Mononuclear cell (primary cell): ENCODE measurements around the gene GPR65. TPM values are rescaled to one million over a fixed set of nuclear protein-coding genes. Genes with fewer than 3 reads are reported as not detected.

Experiments used
- H3K27me3 ChIP-seq: 2 replicates; pipeline ENCODE4 v1.6.0; 2011; ENCODE audit warnings: low read length, control low read depth; ENCODE audit not compliant: insufficient read depth
- H3K4me1 ChIP-seq: 2 replicates; pipeline ENCODE4 v1.5.1; 2011; ENCODE audit warnings: mild to moderate bottlenecking, low read length, control low read depth; ENCODE audit not compliant: insufficient read depth
- H3K4me3 ChIP-seq: 2 replicates; pipeline ENCODE4 v1.5.1; 2011; ENCODE audit warnings: mild to moderate bottlenecking, low read length, moderate library complexity
- H3K9me3 ChIP-seq: 2 replicates; pipeline ENCODE4 v1.5.1; 2011; ENCODE audit warnings: low read depth, mild to moderate bottlenecking, control low read depth, low read length
- total RNA-seq: library from RNA; depleted of rRNA; stranded (reverse); fragments of >200 nt; gene quantifications from one replicate; pipeline ENCODE4 v1.2.3, GENCODE V29; 2012

The GPR65 gene
- total RNA-seq, 1 donor, result 30.2 TPM

- Histone ChIP-seq H3K4me1 (peaks cover 35% of the 10 kb centered on the region), H3K27me3 (no peaks in the 10 kb centered on the region)
These were observed 35.2 kb downstream of the GPR65 start for GRCh38 chr14:88040146-88040545.

GRCh38 chr14:88043529-88044443 lies 38.9 kb downstream of the GPR65 start:
- peaks cover 66% of the 10 kb centered on the region for H3K4me1 ChIP-seq

More at GRCh38 chr14:88040146-88040545, 35.2 kb downstream of the GPR65 start:
- Histone ChIP-seq H3K9me3 (no peaks in the 10 kb centered on the region), H3K4me3 (no peak overlapping the region)

GRCh38 chr14:88044444-88044758 lies 39.5 kb downstream of the GPR65 start:
- peaks cover 66% of the 10 kb centered on the region for H3K4me1 ChIP-seq
- no peaks in the 10 kb centered on the region for H3K27me3 ChIP-seq
- no peaks in the 10 kb centered on the region for H3K9me3 ChIP-seq
- no peak overlapping the region for H3K4me3 ChIP-seq

More at GRCh38 chr14:88043529-88044443, 38.9 kb downstream of the GPR65 start:
- no peaks in the 10 kb centered on the region for H3K27me3 ChIP-seq
- no peak overlapping the region for H3K4me3 ChIP-seq
- no peaks in the 10 kb centered on the region for H3K9me3 ChIP-seq

- H3K27me3 ChIP-seq, result no peaks in the 10 kb centered on the region
- H3K4me3 ChIP-seq, result no peak overlapping the region
- peaks cover 66% of the 10 kb centered on the region for H3K4me1 ChIP-seq
- no peaks in the 10 kb centered on the region for H3K9me3 ChIP-seq
These were observed 40.0 kb downstream of the GPR65 start for GRCh38 chr14:88044776-88045446.

- H3K9me3 ChIP-seq, result no peaks in the 10 kb centered on the region
- no peak overlapping the region for H3K4me3 ChIP-seq
- no peaks in the 10 kb centered on the region for H3K27me3 ChIP-seq
- peaks cover 73% of the 10 kb centered on the region for H3K4me1 ChIP-seq
These were observed 40.8 kb downstream of the GPR65 start for GRCh38 chr14:88045705-88046104.

- no peaks in the 10 kb centered on the region for H3K9me3 ChIP-seq
- no peaks in the 10 kb centered on the region for H3K27me3 ChIP-seq
- peaks cover 65% of the 10 kb centered on the region for H3K4me1 ChIP-seq
- H3K4me3 ChIP-seq, result no peak overlapping the region
These were observed 43.4 kb downstream of the GPR65 start for GRCh38 chr14:88048351-88048750.

GRCh38 chr14:88049266-88049665 lies 44.3 kb downstream of the GPR65 start:
- peaks cover 59% of the 10 kb centered on the region for H3K4me1 ChIP-seq
- H3K9me3 ChIP-seq, result no peaks in the 10 kb centered on the region
- no peaks in the 10 kb centered on the region for H3K27me3 ChIP-seq
- no peak overlapping the region for H3K4me3 ChIP-seq

GRCh38 chr14:88049936-88050335 lies 45.0 kb downstream of the GPR65 start:
- H3K9me3 ChIP-seq, result no peaks in the 10 kb centered on the region
- H3K27me3 ChIP-seq, result no peaks in the 10 kb centered on the region
- no peak overlapping the region for H3K4me3 ChIP-seq
- peaks cover 54% of the 10 kb centered on the region for H3K4me1 ChIP-seq

GRCh38 chr14:88060576-88060975 lies 55.6 kb downstream of the GPR65 start:
- H3K4me3 ChIP-seq, result no peak overlapping the region
- H3K27me3 ChIP-seq, result peaks cover 9% of the 10 kb centered on the region

GRCh38 chr14:88063811-88064210 lies 58.9 kb downstream of the GPR65 start:
- Histone ChIP-seq H3K27me3 (peaks cover 5% of the 10 kb centered on the region), H3K9me3 (peaks cover under 1% of the 10 kb centered on the region)

More at GRCh38 chr14:88060576-88060975, 55.6 kb downstream of the GPR65 start:
- Histone ChIP-seq H3K4me1 (no peaks in the 10 kb centered on the region), H3K9me3 (no peaks in the 10 kb centered on the region)

More at GRCh38 chr14:88063811-88064210, 58.9 kb downstream of the GPR65 start:
- Histone ChIP-seq H3K4me1 (no peaks in the 10 kb centered on the region), H3K4me3 (no peak overlapping the region)

Other genes starting within 250 kb of the GPR65 start
- gene GALC, start 12.0 kb upstream of the GPR65 start, total RNA-seq, result 28.0 TPM